Keratinocyte (primary cell): ENCODE measurements around the gene WDR7. TPM values are rescaled to one million over a fixed set of nuclear protein-coding genes. Genes with fewer than 3 reads are reported as not detected.

Source experiments
- DNase-seq: peaks from one replicate; pipeline ENCODE4 v3.0.0-alpha.2; 2011; ENCODE audit warnings: low read depth, missing footprints, low spot score
- FAIRE-seq: peaks from 2 replicates; lab custom pipeline; 2011; peaks lifted over from hg19 to GRCh38; lab: Jason Lieb, UNC
- H2AFZ ChIP-seq: 2 replicates; pipeline ENCODE4 v1.6.0; 2012; ENCODE audit warnings: low read length, control low read depth, inconsistent platforms; ENCODE audit not compliant: control insufficient read depth
- H3K27ac ChIP-seq: 2 replicates; pipeline ENCODE4 v1.5.1; 2011; ENCODE audit warnings: low read length; ENCODE audit not compliant: control insufficient read depth, insufficient read depth
- H3K27me3 ChIP-seq: 3 replicates; pipeline ENCODE4 v1.6.0; 2011; ENCODE audit warnings: low read length; ENCODE audit not compliant: control insufficient read depth, insufficient read depth; ENCODE audit errors: extremely low read depth
- H3K36me3 ChIP-seq, 2 experiments: 2 replicates in 1 of 2; 3 replicates in 1 of 2; pipeline ENCODE4 v1.5.1; 2011; ENCODE audit warnings: low read length in 2 of 2, mild to moderate bottlenecking in 1 of 2; ENCODE audit not compliant: control insufficient read depth in 2 of 2, insufficient read depth in 2 of 2; ENCODE audit errors: extremely low read depth in 1 of 2
- H3K4me1 ChIP-seq: 3 replicates; pipeline ENCODE4 v1.5.1; 2011; ENCODE audit warnings: low read length; ENCODE audit not compliant: control insufficient read depth, insufficient read depth; ENCODE audit errors: extremely low read depth
- H3K4me2 ChIP-seq: 3 replicates; pipeline ENCODE4 v1.6.0; 2011; ENCODE audit warnings: low read depth, low read length; ENCODE audit not compliant: control insufficient read depth, insufficient read depth; ENCODE audit errors: extremely low read depth
- H3K4me3 ChIP-seq, 3 experiments: fragments of 200-600 bp in 1 of 3; sonication (generic) in 1 of 3; 2 replicates in 2 of 3; 3 replicates in 1 of 3; pipeline ENCODE4 v1.5.1; 2011 to 2016; ENCODE audit warnings: low read length in 3 of 3, mild to moderate bottlenecking in 3 of 3, control low read depth in 2 of 3, inconsistent platforms in 1 of 3, low read depth in 1 of 3, mixed read lengths in 1 of 3, mixed run types in 1 of 3, moderate library complexity in 1 of 3; ENCODE audit not compliant: control insufficient read depth in 2 of 3, insufficient read depth in 2 of 3; ENCODE audit errors: extremely low read depth in 1 of 3
- H3K79me2 ChIP-seq: 2 replicates; pipeline ENCODE4 v1.6.0; 2012; ENCODE audit warnings: low read length; ENCODE audit not compliant: control insufficient read depth, insufficient read depth
- H3K9ac ChIP-seq: 3 replicates; pipeline ENCODE4 v1.6.0; 2011; ENCODE audit warnings: low read length; ENCODE audit not compliant: control insufficient read depth, insufficient read depth; ENCODE audit errors: extremely low read depth
- H3K9me1 ChIP-seq: 3 replicates; pipeline ENCODE4 v1.6.0; 2011; ENCODE audit warnings: low read length; ENCODE audit not compliant: control insufficient read depth, insufficient read depth; ENCODE audit errors: extremely low read depth
- H3K9me3 ChIP-seq: 2 replicates; pipeline ENCODE4 v1.5.1; 2012; ENCODE audit warnings: low read depth, low read length; ENCODE audit not compliant: control insufficient read depth
- H4K20me1 ChIP-seq: 3 replicates; pipeline ENCODE4 v1.6.0; 2011; ENCODE audit warnings: low read length; ENCODE audit not compliant: control insufficient read depth, insufficient read depth; ENCODE audit errors: extremely low read depth
- CTCF ChIP-seq, 3 experiments: IDR thresholded peaks in 1 of 3; conservative IDR thresholded peaks in 1 of 3; optimal IDR thresholded peaks in 1 of 3; 2 replicates in 2 of 3; 3 replicates in 1 of 3; pipeline versions ENCODE3 to v1.5.1; 2011; ENCODE audit warnings: low read length in 3 of 3, mild to moderate bottlenecking in 3 of 3, moderate library complexity in 2 of 3, control low read depth in 1 of 3, inconsistent platforms in 1 of 3; ENCODE audit not compliant: insufficient read depth in 2 of 3; ENCODE audit errors: extremely low read depth in 1 of 3
- EZH2 ChIP-seq: IDR thresholded peaks from one replicate; pipeline ENCODE4 v1.6.1; 2012; ENCODE audit warnings: inconsistent platforms, mild to moderate bottlenecking, low read length, moderate library complexity
- dilution Hi-C: fragments of 300-500 bp; cut with MboI; formaldehyde crosslinking; loops from one replicate; pipeline ENCODE4 v1.7.0; 2020; ENCODE audit warnings: low sequenced_read_pairs; ENCODE audit not compliant: extremely low pct_ligation_motif_present
- polyA plus RNA-seq, 5 experiments: library from polyadenylated mRNA; depleted of rRNA in 3 of 5; stranded (reverse) in 3 of 5; stranded (forward) in 1 of 5; unstranded in 1 of 5; fragments of >200 nt; gene quantifications; 1 replicate in 1 of 5; 2 replicates in 3 of 5; 3 replicates in 1 of 5; pipeline versions ENCODE4 v1.2.1 to v1.2.3, GENCODE V29; 2011 to 2012; ENCODE audit warnings: missing spikeins in 2 of 5, low read depth in 1 of 5, low replicate concordance in 1 of 5

WDR7 gene
- polyA plus RNA-seq, 1 donor (not counting 4 experiments of a cell fraction or from before 2014, with no cell fraction given): 6.9 TPM

GRCh38 chr18:56807901-56808300 lies 156.7 kb downstream of the WDR7 start:
- Histone ChIP-seq H4K20me1 (no peaks in the 10 kb centered on the region), H3K4me3 (no peak overlapping the region), H3K36me3 (no peaks in the 10 kb centered on the region), H2AFZ (no peak overlapping the region), H3K9me1 (no peaks in the 10 kb centered on the region), H3K27me3 (no peaks in the 10 kb centered on the region), H3K79me2 (no peaks in the 10 kb centered on the region), H3K9ac (no peak overlapping the region), H3K4me2 (no peak overlapping the region), H3K4me1 (no peaks in the 10 kb centered on the region), H3K9me3 (no peaks in the 10 kb centered on the region), H3K27ac (no peak overlapping the region)
- dilution Hi-C loops: no loop called here
- DNase-seq (no peak), FAIRE-seq (no peak)
- no peak for TF ChIP-seq EZH2

DNA sequence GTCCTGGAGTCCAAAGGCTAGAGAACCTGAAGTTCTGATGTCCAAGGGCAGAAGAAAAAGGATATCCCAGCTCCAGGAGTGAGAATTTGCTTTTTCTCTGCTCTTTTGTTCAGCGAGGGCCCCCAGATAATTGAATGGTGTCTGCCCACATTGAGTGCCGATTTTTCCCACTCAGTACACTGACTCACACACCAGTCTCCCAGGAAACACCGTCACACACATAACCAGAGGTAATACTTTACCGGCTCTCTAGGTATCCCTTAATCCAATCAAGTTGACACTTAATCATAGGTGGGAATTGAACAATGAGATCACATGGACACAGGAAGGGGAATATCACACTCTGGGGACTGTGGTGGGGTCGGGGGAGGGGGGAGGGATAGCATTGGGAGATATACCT lies 161.5 kb downstream of the WDR7 start:
- H3K9ac ChIP-seq: no peak overlapping the region
- H3K27ac ChIP-seq: no peak overlapping the region
- no peak for TF ChIP-seq EZH2
- no peak for TF ChIP-seq CTCF (optimal IDR thresholded peaks at IDR 0.05 in 1 of 3, IDR thresholded peaks at IDR 0.05 in 1 of 3, conservative IDR thresholded peaks at IDR 0.05 in 1 of 3; ENCODE audit: extremely low read depth in 1 of 3, insufficient read depth in 2 of 3, low read length in 3 of 3)
- H3K4me1 ChIP-seq: no peaks in the 10 kb centered on the region
- no peak overlapping the region for H3K4me2 ChIP-seq
- dilution Hi-C loops: no loop called here
- no peaks in the 10 kb centered on the region for H4K20me1 ChIP-seq
- H3K9me3 ChIP-seq: no peaks in the 10 kb centered on the region
- no peak overlapping the region for H2AFZ ChIP-seq
- no peaks in the 10 kb centered on the region for H3K9me1 ChIP-seq
- no peaks in the 10 kb centered on the region for H3K27me3 ChIP-seq
- DNase-seq: no peak
- no peaks in the 10 kb centered on the region for H3K36me3 ChIP-seq
- H3K4me3 ChIP-seq: no peak overlapping the region
- FAIRE-seq: no peak
- H3K79me2 ChIP-seq: no peaks in the 10 kb centered on the region

GRCh38 chr18:56815926-56816325 lies 164.8 kb downstream of the WDR7 start:
- no peaks in the 10 kb centered on the region for H3K27me3 ChIP-seq
- dilution Hi-C loops: no loop called here
- H3K36me3 ChIP-seq: no peaks in the 10 kb centered on the region
- no peak overlapping the region for H3K27ac ChIP-seq
- DNase-seq (no peak), FAIRE-seq (no peak)
- H3K79me2 ChIP-seq: no peaks in the 10 kb centered on the region
- H3K9ac ChIP-seq: no peak overlapping the region
- H4K20me1 ChIP-seq: no peaks in the 10 kb centered on the region
- TF ChIP-seq CTCF (optimal IDR thresholded peaks at IDR 0.05 in 1 of 3, IDR thresholded peaks at IDR 0.05 in 1 of 3, conservative IDR thresholded peaks at IDR 0.05 in 1 of 3; ENCODE audit: extremely low read depth in 1 of 3, insufficient read depth in 2 of 3, low read length in 3 of 3) (no peak), EZH2 (no peak)
- H2AFZ ChIP-seq: no peak overlapping the region
- H3K4me3 ChIP-seq: no peak overlapping the region
- no peaks in the 10 kb centered on the region for H3K4me1 ChIP-seq
- H3K4me2 ChIP-seq: no peak overlapping the region
- no peaks in the 10 kb centered on the region for H3K9me3 ChIP-seq
- H3K9me1 ChIP-seq: no peaks in the 10 kb centered on the region
